Right lobe of liver (tissue), 4 donors: ENCODE measurements around the gene OPCML.

Source experiments
- CTCF ChIP-seq, 4 donors: fragments of 200-600 bp in 3 of 4; fragments of 450-650 bp in 1 of 4; IDR thresholded peaks; one replicate each; pipeline versions ENCODE4 v1.5.1 to v1.8.0; 2016 to 2022; ENCODE audit warnings: antibody characterized with exemption in 4 of 4, mild to moderate bottlenecking in 2 of 4
- POLR2A ChIP-seq: fragments of 450-650 bp; IDR thresholded peaks from one replicate; pipeline ENCODE4 v1.6.1; 2017; ENCODE audit warnings: antibody characterized with exemption, mild to moderate bottlenecking
- donor health status: DM: no; HTN: no; CAD: no.
- donor health status: DM: no; HTN: no; CAD: no.
- donor health status: DM: no; HTN: yes; CAD: no.

GRCh38 chr11:133133050-133133449, 399.3 kb downstream of the OPCML start:
- TF ChIP-seq CTCF (IDR thresholded peaks at IDR 0.05) (no peak), POLR2A (no peak)
